Suppressor macrophage treated with lipopolysaccharide for 4 hours (primary cell): ENCODE measurements around the gene FKBP2.
A peak's percentile ranks its signal among the peaks of the same experiment; 100 is the strongest.

Experiments
- DNase-seq: peaks from one replicate; pipeline ENCODE4 v3.0.0-alpha.2; 2020

FKBP2 gene

GRCh38 chr11:64286801-64287159 is 45.9 kb downstream of the FKBP2 start:
- DNase-seq = no peak

GRCh38 chr11:64287676-64288352 is 46.9 kb downstream of the FKBP2 start:
- DNase-seq = no peak

- no peak for DNase-seq
Measured at GRCh38 chr11:64288353-64288750, 47.5 kb downstream of the FKBP2 start.

- DNase-seq = no peak
Measured at GRCh38 chr11:64289002-64289564, 48.2 kb downstream of the FKBP2 start.

GRCh38 chr11:64290352-64291261 is 49.7 kb downstream of the FKBP2 start:
- no peak for DNase-seq

GRCh38 chr11:64291262-64291751 is 50.4 kb downstream of the FKBP2 start, which contains the start of gene KCNK4:
KCNK4 (plus strand) TSS chr11:64291302; CDS start chr11:64293019, 1,717 bp downstream.
- no peak for DNase-seq

GRCh38 chr11:64291752-64292459 is 51.0 kb downstream of the FKBP2 start:
- DNase-seq = no peak

GRCh38 chr11:64292460-64293254 is 51.8 kb downstream of the FKBP2 start:
- peak; percentile 24 for DNase-seq
